Cardiac fibroblast (primary cell): ENCODE measurements around the gene SKAP2.

Experiments used
- DNase-seq, 2 donors: peaks; one replicate each; pipeline versions ENCODE4 v3.0.0 to v3.0.0-alpha.2; 2010; ENCODE audit warnings: low read depth in 2 of 2
- H3K4me3 ChIP-seq, 2 donors: replicated peaks in 1 of 2; 1 replicate in 1 of 2; 2 replicates in 1 of 2; pipeline ENCODE4 v1.5.1; 2011; ENCODE audit warnings: low read depth in 2 of 2, low read length in 2 of 2, mild to moderate bottlenecking in 2 of 2, moderate library complexity in 1 of 2
- CTCF ChIP-seq: IDR thresholded peaks from one replicate; pipeline ENCODE4 v1.5.1; 2011; ENCODE audit warnings: low read depth, mild to moderate bottlenecking, low read length, inconsistent platforms

SKAP2 gene

GRCh38 chr7:26858241-26858715 is 6.1 kb downstream of the SKAP2 start:
- no peak for DNase-seq
- TF ChIP-seq CTCF: no peak
- no peak overlapping the region for H3K4me3 ChIP-seq

- peak; percentile 7 to 8 for DNase-seq
- no peak for TF ChIP-seq CTCF
- H3K4me3 ChIP-seq: no peak overlapping the region
Observed at GRCh38 chr7:26857506-26858240, 6.7 kb downstream of the SKAP2 start.

- no peak for TF ChIP-seq CTCF
- DNase-seq: no peak
- no peak overlapping the region for H3K4me3 ChIP-seq
Observed at GRCh38 chr7:26857170-26857505, 7.3 kb downstream of the SKAP2 start.

- H3K4me3 ChIP-seq: no peak overlapping the region
- TF ChIP-seq CTCF: no peak
- no peak for DNase-seq
Observed at GRCh38 chr7:26856176-26856985, 8.0 kb downstream of the SKAP2 start.

GRCh38 chr7:26854876-26855855 is 9.2 kb downstream of the SKAP2 start:
- no peak for TF ChIP-seq CTCF
- no peak for DNase-seq
- no peak overlapping the region for H3K4me3 ChIP-seq

- no peak overlapping the region for H3K4me3 ChIP-seq
- DNase-seq: peak; percentile 63 to 64
- peak; percentile 52 for TF ChIP-seq CTCF
Observed at GRCh38 chr7:26853788-26854393, 10.5 kb downstream of the SKAP2 start.
